Thyroid gland (tissue), 4 donors: ENCODE data around the gene ABCC4.

Experiments
- CTCF ChIP-seq, 6 experiments: fragments of 200-600 bp in 3 of 6; fragments of 450-650 bp in 3 of 6; sonication (generic) in 3 of 6; IDR thresholded peaks; one replicate each; pipeline ENCODE4 v1.5.1; 2016 to 2019; ENCODE audit warnings: antibody characterized with exemption in 6 of 6, mild to moderate bottlenecking in 2 of 6, inconsistent platforms in 1 of 6, moderate library complexity in 1 of 6
- POLR2A ChIP-seq, 2 donors: fragments of 450-650 bp; IDR thresholded peaks; one replicate each; pipeline ENCODE4 v1.6.1; 2017; ENCODE audit warnings: antibody characterized with exemption in 2 of 2, mild to moderate bottlenecking in 2 of 2, moderate library complexity in 1 of 2

GRCh38 chr13:95128045-95128643 lies 173.1 kb downstream of the ABCC4 start:
- TF ChIP-seq POLR2A (IDR thresholded peaks at IDR 0.05): no peak
- TF ChIP-seq CTCF (IDR thresholded peaks at IDR 0.05): no peak
